Mammary epithelial cell (primary cell): ENCODE data around the gene RHOF.

Experiments
- EZH2 ChIP-seq: IDR thresholded peaks from 2 replicates; pipeline ENCODE4 v1.6.1; 2012; ENCODE audit warnings: low read length, inconsistent platforms, borderline replicate concordance
- TF ChIP-seq, protein P1 (sequence below), 2 donors: IDR thresholded peaks in 1 of 2; conservative IDR thresholded peaks in 1 of 2; 2 replicates each; pipeline ENCODE4 v1.5.1; 2011 to 2012; ENCODE audit warnings: inconsistent platforms in 2 of 2, low read length in 2 of 2, mild to moderate bottlenecking in 2 of 2, control low read depth in 1 of 2, low read depth in 1 of 2; ENCODE audit not compliant: insufficient read depth in 1 of 2; ENCODE audit errors: extremely low read depth in 1 of 2

DNA sequence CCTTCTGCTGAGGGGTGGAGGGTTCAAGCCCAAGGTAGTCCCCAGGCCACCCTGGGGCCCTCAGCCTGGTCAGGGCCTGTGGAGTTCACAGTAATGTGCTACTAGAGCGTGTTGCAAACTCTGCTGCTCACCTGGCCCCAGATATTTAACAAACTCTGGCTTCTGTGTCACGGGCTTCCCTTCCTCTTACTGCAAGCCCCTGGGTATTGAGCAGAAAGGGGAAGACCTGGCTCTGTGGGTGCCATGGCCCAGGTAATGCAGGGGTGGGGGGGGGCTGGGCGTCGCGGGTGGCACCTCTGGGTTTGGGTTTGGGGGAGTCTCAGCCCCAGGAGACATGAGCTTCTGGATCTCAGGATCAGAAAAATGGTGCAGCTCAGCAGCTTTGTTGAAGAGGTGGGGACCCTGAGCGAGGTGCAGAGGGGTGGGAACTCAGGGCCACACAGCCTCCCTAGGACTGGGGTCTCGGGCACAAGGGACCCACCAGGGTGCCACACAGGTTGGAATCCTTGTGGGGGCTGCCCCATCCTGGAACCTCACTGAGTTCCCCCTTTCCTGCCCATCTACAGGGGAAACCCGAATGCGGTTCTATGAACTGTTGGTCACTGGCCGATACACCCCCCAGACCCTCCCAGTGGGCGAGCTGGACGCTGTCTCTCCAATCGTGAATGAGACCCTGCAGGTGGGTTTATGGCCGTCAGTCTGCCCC is 14.3 kb upstream of the RHOF start:
- TF ChIP-seq, protein P1, sequence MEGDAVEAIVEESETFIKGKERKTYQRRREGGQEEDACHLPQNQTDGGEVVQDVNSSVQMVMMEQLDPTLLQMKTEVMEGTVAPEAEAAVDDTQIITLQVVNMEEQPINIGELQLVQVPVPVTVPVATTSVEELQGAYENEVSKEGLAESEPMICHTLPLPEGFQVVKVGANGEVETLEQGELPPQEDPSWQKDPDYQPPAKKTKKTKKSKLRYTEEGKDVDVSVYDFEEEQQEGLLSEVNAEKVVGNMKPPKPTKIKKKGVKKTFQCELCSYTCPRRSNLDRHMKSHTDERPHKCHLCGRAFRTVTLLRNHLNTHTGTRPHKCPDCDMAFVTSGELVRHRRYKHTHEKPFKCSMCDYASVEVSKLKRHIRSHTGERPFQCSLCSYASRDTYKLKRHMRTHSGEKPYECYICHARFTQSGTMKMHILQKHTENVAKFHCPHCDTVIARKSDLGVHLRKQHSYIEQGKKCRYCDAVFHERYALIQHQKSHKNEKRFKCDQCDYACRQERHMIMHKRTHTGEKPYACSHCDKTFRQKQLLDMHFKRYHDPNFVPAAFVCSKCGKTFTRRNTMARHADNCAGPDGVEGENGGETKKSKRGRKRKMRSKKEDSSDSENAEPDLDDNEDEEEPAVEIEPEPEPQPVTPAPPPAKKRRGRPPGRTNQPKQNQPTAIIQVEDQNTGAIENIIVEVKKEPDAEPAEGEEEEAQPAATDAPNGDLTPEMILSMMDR (conservative IDR thresholded peaks at IDR 0.05 in 1 of 2, IDR thresholded peaks at IDR 0.05 in 1 of 2; ENCODE audit: extremely low read depth in 1 of 2, insufficient read depth in 1 of 2, low read depth in 1 of 2, low read length in 2 of 2) = no peak
- TF ChIP-seq EZH2 = no peak
